AG10803 (cell line): ENCODE results near the gene C12orf75.
A peak's percentile ranks its signal among the peaks of the same experiment; 100 is the strongest.

Experiments used
- DNase-seq: peaks from one replicate; pipeline ENCODE4 v3.0.0; 2010; ENCODE audit warnings: low read depth
- H3K4me3 ChIP-seq: 2 replicates; pipeline ENCODE4 v1.5.1; 2011; ENCODE audit warnings: mild to moderate bottlenecking, low read length, control low read depth
- CTCF ChIP-seq: conservative IDR thresholded peaks from 2 replicates; pipeline ENCODE4 v1.5.1; 2011; ENCODE audit warnings: mild to moderate bottlenecking, low read length, control low read depth, inconsistent platforms

C12orf75 gene

GRCh38 chr12:105330283-105330930 is at the start of gene C12orf75:
C12orf75 (plus strand) TSS chr12:105330691; CDS start chr12:105330892, 201 bp downstream.
- peak; percentile 72 for DNase-seq
- no peak for TF ChIP-seq CTCF
- H3K4me3 ChIP-seq = peak within 1 kb of the TSS; percentile 83

- H3K4me3 ChIP-seq = no peak overlapping the region
- DNase-seq = no peak
- TF ChIP-seq CTCF = no peak
These were observed 49.4 kb upstream of the C12orf75 start for GRCh38 chr12:105280966-105281693.

- no peak for DNase-seq
- no peak overlapping the region for H3K4me3 ChIP-seq
- TF ChIP-seq CTCF = no peak
These were observed 48.8 kb upstream of the C12orf75 start for GRCh38 chr12:105281694-105282049.

GRCh38 chr12:105285378-105285777 is 45.1 kb upstream of the C12orf75 start:
- TF ChIP-seq CTCF = no peak
- no peak for DNase-seq
- no peak overlapping the region for H3K4me3 ChIP-seq

- no peak for TF ChIP-seq CTCF
- no peak for DNase-seq
- H3K4me3 ChIP-seq = no peak overlapping the region
These were observed 43.1 kb upstream of the C12orf75 start for GRCh38 chr12:105287408-105287807.

GRCh38 chr12:105288311-105288996 is 42.0 kb upstream of the C12orf75 start:
- no peak for TF ChIP-seq CTCF
- no peak for DNase-seq
- no peak overlapping the region for H3K4me3 ChIP-seq
